Lower leg skin (tissue), 3 donors: ENCODE data around the gene CACNA1A.

Experiments
- POLR2A ChIP-seq, 2 donors: fragments of 450-650 bp; IDR thresholded peaks; one replicate each; pipeline ENCODE4 v1.6.1; 2016 to 2017; ENCODE audit warnings: antibody characterized with exemption in 2 of 2, mild to moderate bottlenecking in 1 of 2, moderate library complexity in 1 of 2
- TF ChIP-seq, protein P1 (sequence below), 3 donors: fragments of 450-650 bp; IDR thresholded peaks; one replicate each; pipeline ENCODE4 v1.5.1; 2016; ENCODE audit warnings: antibody characterized with exemption in 3 of 3, mild to moderate bottlenecking in 3 of 3, moderate library complexity in 2 of 3

- TF ChIP-seq, protein P1, sequence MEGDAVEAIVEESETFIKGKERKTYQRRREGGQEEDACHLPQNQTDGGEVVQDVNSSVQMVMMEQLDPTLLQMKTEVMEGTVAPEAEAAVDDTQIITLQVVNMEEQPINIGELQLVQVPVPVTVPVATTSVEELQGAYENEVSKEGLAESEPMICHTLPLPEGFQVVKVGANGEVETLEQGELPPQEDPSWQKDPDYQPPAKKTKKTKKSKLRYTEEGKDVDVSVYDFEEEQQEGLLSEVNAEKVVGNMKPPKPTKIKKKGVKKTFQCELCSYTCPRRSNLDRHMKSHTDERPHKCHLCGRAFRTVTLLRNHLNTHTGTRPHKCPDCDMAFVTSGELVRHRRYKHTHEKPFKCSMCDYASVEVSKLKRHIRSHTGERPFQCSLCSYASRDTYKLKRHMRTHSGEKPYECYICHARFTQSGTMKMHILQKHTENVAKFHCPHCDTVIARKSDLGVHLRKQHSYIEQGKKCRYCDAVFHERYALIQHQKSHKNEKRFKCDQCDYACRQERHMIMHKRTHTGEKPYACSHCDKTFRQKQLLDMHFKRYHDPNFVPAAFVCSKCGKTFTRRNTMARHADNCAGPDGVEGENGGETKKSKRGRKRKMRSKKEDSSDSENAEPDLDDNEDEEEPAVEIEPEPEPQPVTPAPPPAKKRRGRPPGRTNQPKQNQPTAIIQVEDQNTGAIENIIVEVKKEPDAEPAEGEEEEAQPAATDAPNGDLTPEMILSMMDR (IDR thresholded peaks at IDR 0.05) = no peak
- TF ChIP-seq POLR2A (IDR thresholded peaks at IDR 0.05) = no peak
Measured at GRCh38 chr19:13363954-13364353, 142.3 kb downstream of the CACNA1A start.
